T-helper 1 cell (primary cell): Measurements from ENCODE around the gene SLX4IP.

Experiments
- DNase-seq, 5 donors: peaks; one replicate each; pipeline ENCODE4 v3.0.0-alpha.2; 2012 to 2020

SLX4IP gene

DNA sequence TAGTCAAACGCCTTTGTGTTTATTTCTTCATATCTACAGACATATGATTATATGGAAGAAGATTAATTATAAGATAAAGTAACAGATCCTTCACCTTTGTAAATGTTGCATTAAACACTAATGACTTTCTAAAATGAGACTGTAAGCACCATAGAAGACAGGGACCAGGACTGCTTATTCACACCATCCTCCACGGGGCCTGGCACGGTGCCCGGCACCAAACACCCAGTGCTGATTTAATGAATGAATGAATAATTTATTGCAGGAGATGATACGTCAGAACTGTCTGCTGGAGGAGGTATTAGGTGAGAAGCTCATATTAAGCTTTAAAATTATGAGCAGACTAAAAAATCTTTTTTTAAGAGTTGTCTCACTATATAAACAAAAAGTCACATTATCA is 88.3 kb downstream of the SLX4IP start:
- no peak for DNase-seq

DNA sequence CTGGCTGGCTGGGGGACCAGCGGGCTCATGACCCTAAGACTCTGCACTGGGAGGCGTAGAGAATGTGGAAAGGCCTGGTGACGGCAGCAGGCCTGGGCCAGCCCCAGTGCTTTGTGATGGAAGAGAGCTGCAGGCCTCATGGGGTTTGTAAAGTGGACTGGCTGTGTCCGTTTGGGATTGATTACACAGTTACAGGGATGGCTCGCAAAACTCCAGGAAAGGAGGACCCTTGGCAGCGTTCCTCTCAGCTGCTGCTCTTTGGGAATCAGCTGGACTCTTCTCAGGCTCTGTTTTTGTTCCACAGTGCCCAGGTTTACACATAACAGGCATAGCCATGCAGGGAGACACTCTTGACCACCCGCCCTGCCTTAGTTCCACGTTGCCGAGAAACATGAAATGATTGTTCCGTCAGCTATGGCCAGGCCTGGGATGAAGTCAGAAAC is 89.0 kb downstream of the SLX4IP start:
- no peak for DNase-seq

DNA sequence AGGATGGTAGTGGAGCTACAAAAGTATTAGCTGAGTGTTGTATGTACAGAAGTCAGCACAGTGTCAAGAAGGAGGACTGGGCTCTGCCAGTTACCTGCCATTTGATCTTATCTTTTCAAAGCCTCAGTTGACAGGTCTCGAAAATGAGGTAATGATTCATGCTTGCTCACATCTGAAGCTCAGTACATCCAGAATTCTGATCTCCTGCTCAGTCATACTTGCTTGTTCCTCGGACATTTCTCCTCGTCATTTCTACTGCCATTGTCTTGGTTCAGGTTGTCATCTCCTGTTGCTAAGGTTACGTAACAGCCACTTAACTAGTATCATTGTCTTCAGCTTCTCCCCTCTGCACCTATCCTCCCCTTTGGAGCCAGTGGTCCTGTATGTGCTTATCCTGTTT is 89.5 kb downstream of the SLX4IP start:
- DNase-seq: no peak

DNA sequence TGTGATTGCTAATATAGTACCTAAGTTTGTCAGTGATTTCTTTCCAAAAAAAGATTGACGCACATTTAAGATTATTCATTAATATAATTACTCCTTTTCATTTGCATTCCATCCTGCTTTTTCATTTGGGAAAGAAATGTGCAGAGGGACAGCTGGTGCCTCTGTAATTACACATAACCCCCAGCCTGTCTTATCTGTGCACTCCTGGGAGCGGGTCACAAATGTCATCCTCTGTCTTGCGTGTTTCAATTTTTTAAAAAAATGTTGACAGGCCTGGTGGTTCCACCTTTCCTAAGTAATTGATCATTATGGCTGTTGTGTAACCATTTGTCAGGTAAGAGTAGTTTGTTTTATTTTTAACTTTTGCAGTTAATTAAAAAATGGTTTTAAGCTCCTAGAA is 92.7 kb downstream of the SLX4IP start:
- no peak for DNase-seq

DNA sequence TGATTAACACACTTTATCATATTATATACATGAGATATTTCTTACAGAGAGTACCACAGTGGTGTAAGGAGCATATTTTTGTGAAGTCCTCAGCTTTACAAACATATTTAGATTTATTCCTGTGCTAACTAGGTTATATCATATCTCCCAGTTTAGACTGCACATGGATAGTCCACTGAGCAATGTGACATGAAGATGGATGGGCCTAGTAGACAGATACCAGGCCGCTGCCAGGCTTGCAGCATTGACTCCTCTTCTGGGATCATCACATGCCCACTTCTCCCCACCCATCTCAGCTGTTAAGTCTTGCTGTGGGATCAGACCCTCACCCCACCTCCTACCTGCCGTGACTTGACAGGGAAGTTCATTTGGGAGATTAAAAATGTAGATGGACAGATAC is 95.8 kb downstream of the SLX4IP start:
- no peak for DNase-seq

DNA sequence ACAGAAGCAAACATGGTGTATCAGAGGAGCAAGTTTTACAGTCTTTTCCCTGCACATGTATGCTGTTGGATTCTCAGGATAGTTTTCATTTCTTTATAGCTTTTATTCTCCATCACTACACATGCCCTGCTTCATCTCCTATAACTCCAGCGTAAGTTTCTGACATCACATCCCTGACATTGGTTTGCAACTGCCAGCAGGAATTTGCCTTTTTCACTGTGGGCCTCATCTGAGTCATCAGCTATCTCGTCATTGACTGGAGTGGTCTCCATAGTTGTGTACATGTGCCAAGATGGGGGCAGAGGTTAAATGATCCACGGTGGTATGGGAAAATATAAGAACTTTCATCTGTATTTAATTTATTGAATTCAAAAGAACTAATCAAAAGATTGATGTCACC is 96.7 kb downstream of the SLX4IP start:
- DNase-seq: no peak

DNA sequence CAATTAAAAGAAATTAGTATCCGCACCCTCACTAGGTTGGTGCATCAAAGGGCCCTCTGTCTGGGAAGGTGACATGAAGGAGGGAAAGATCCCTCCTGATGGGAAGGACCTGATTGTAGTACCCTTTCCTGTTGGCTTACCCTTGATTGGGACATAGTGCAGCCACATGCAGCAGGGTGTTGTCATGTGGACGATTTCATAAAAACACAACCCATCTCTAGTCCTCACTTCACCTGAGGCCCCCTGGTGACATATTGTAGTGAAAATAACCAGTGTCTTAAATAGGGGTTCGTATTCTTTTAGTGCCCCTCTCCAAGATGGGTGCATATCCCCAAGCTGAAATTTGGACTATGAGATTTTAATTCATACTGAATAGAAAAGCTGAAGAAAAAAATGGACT is 97.3 kb downstream of the SLX4IP start:
- no peak for DNase-seq

DNA sequence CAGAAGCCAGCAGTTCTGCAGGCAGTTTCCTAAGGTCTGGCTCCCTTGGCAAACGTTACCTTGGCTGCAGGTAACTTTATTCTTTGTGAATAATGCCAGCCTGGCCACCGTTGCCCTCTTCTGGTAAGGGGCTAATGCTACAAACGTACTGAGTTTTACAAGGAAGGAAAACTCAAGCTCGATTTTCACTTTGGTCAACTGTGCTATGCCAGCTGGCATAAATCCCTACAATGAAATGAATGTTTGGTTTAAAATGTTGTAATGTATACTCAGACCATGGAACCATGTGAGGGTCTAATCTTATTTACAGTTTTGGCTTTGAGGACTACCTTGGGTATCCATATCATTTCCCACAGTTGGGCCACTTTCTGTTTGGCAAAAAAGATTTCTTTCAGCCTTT is 101.4 kb downstream of the SLX4IP start:
- DNase-seq: peak in 2 of 5 donors; percentile 13 to 33

DNA sequence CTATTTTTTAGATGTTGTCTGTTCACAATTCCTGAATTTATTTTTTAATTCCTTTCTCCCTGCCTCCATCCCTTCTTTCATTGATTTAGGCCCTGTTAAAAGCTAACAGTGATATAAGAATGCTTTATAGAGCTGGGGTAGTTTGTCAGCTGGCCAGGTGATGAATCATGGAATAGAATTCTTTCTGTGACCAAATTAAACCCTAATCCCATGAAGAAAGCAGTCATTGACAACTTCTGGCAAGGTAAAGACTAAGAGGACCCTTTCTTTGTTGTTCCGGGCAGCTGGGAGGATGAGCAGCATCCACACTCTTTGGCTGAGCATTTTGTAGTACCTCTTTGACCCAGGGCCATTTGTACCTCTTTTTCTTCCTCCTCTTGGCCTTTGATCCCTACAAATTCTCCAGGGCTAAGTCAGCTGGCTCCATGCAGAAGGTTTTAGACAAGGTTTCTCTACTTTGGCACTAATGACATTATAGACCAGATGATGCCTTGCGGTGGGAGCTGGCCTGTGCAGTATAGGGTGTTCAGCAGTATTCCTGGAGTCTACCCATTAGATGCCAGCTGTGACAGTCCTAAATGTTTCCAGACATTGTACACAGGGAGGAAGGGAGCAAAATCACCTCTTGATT is 102.9 kb downstream of the SLX4IP start:
- no peak for DNase-seq

DNA sequence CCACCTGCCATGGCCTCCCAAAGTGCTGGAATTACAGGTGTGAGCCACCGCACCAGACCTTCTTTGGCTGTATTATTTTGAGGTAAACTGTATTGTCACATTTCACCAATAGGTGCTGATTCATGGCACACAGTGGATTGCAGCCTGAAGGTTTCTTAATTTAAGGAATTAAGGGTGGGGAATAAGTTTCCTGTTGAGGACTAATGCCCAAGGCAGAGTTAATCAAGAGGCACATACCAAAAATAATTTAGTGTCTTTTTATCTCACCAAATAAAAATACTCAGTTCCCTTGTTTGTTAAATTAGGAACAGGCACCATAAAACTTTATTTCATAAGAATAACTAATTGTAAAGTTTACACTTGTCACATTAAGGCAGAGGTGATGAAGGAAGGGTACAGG is 103.7 kb downstream of the SLX4IP start:
- DNase-seq: no peak

DNA sequence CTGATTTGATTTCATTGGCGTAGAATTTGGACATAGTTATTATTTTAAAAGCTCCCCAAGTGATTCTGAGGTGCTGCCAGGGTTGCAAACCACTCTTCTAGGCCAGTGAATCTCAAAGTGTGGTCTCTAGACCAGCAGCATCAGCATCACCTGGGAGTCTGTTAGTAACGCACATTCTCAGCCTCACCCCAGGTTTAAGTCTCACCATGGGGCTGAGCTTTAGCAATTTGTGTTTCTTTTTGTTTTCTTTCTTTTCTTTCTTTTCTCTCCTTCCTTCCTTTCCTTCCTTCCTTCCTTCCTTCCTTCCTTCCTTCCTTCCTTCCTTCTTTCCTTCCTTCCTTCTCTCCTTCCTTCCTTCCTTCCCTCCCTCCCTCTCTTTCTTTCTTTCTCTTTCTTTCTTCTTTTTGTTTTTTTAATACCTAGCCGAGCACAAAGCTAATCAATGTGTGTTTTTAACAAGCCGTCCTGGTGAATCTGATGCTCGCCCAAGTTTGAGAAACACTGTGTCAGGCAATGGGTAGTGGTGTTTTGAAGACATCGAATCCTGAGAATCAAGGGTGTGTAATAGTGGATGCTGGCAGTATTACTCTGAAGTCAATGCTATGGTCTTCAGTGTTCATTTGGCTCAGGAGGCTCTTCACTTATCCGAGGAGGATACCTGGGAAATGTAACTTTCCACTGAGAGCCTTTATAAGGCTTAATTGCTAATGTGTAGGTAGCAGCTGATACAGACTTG is 104.9 kb downstream of the SLX4IP start:
- DNase-seq: no peak

DNA sequence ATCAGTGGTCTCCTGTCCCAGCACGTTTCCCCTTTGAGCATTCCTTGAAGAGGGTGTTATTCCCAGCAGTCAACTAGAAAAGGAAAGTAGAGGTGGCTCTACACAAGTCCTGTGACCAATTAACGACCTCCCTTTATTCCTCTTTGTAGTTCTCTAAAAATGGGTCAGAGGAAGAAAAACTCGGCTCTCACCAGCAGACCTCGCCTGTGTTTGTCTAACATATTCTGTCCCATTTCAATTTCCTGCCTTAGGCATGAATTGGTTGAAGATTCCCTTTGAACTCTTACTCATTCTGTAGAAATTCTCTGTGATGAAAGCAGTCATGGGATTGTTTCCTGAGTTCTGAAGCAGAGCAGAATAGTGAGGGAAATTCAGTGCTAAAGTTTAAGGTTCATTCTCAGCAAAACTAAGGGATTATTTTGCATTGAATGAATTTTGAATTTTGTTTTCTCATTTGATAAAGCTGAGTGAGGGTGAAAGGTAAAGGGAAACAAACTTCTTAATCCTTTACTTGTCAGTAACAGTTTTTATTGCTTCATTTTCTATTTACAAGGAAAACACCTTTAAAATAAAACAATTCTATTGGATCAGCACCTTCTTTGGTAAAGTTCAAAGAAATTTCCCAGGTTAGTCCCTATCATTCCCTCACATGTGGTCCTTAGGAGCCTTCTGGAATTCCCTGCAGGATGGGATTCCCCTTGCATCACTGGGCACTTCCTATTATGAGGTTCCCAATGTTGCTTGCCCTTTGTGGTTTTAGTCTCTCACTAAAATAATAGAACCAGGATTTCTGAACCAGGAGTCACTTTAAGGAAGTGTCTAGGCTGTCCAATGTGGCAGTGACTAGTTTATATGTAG is 105.8 kb downstream of the SLX4IP start:
- DNase-seq: no peak

DNA sequence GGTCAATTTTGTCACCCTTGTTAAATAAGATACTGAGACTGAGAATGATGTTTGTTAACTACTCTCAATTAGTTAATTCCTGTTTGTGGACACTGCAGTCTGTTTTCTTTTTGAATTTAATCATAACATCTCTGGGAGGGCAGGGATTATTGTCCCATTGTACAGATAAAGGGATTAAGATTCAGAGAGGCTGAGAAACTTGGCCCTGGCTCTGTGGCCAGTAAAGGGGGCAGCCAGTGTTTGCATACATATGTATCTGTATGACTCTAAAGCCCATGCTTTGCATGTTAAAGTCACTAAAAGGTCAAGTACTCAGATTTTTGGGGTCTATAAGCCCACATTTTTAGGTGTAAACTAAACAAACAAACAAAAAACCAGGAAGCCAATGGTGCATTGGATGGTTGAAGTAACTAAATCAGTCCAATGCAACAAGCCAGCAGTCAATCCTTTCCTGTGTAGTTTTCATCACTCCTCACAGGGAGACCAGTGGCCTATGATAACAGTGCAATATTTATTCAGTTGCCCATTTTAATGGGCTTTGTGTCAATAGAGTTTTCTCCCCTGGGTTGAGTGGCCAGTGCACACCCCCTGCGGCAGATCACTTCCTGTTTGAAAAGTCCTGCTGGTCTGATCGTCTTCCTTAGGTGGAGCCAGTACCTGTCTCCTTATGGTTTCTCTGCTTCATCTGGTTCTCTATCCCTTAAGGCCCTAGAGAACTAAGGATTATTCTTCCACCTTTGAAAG is 106.7 kb downstream of the SLX4IP start:
- DNase-seq: no peak

DNA sequence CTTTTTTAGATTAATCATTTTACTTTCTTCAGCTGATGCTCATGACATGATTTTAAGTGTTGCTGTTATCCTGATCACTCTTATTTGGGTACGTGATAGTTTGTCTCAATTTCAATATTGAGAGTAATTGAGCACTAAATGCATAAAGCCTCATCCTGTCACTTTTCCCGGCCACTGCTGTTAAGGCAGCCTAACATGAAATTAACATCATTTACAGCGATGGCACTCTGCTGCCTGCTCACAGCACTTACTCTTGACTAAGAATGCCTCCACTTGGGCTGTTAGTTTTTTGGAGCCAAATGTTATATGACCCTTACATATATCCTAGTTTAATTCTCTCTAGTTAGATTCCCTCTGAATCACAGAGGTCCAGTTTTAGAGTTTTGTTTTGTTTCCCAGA is 107.3 kb downstream of the SLX4IP start:
- DNase-seq: no peak

DNA sequence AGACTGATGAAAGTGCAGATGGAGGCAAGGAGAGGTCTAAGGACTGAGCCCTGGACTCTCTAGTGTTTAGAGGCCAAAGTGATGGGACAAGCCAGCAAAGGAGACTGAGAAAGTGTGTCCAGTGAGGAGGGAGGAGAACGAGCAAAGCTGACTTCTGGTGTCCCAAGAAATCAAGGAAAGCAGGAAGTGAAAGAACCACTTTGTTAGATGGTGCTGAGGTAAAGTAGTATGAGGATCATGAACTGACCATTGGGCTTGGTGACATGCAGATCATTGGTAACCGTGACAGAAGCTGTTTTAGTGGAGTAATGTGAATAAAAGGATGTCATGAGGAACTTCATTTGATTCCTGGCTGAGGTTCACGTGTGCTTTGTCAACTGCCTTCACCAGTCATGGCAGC is 108.4 kb downstream of the SLX4IP start:
- no peak for DNase-seq

DNA sequence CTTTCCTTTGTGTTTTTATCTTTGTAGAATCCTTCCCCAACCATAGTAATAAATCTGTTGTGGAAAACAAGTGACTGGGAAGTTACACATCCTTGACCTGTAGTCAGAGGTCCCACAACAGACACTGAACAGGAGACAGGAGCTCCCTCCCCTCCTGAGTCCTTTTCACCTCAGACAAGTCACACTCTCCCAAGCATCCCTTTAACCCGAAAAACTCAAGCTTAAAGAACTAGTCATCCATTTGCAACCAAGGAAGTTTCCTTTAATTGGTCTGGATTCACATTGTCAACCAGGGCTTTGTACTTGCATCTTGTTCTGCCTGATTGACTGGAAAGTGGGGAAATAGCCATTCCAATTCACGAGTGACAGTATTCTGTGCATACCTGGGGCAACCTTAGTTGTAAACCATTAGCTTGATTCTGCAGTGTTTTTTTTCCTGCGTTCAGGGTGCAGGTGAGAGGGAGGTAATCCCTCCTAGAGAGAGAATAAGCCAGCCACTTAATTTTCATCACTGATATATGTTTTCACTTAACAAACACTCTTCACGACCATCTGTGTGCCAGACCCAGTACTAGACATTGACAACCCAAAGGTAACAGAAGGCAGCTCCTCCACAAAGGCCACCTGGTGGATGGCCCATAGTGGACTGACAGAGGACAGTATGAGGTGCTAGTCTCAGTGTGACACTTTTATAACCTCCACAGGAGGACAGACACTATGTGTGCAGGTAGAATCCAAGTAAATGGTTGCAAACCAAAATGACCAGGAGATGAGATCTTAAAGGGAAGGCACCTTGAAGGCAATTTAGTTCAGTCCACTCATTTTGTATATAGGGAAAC is 112.4 kb downstream of the SLX4IP start:
- DNase-seq: no peak

DNA sequence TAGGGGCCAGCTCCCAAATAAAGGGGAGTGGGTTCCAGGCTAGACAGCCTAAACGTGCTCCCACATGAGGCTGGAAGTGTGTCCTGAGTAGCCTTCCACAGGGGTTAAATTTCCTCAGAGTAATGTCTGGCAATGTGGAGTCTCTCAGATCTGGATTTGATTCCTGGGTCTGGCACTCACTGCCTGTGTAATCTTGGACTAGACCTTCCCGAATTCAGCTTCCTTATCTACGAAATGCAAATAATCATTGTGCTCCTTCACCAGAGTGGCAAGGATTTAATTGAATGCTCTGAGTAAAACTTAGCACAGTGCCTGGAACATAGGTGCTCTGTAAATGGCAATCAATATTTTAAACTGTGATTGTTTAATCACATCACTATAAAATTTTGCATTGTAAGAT is 114.4 kb downstream of the SLX4IP start:
- no peak for DNase-seq

DNA sequence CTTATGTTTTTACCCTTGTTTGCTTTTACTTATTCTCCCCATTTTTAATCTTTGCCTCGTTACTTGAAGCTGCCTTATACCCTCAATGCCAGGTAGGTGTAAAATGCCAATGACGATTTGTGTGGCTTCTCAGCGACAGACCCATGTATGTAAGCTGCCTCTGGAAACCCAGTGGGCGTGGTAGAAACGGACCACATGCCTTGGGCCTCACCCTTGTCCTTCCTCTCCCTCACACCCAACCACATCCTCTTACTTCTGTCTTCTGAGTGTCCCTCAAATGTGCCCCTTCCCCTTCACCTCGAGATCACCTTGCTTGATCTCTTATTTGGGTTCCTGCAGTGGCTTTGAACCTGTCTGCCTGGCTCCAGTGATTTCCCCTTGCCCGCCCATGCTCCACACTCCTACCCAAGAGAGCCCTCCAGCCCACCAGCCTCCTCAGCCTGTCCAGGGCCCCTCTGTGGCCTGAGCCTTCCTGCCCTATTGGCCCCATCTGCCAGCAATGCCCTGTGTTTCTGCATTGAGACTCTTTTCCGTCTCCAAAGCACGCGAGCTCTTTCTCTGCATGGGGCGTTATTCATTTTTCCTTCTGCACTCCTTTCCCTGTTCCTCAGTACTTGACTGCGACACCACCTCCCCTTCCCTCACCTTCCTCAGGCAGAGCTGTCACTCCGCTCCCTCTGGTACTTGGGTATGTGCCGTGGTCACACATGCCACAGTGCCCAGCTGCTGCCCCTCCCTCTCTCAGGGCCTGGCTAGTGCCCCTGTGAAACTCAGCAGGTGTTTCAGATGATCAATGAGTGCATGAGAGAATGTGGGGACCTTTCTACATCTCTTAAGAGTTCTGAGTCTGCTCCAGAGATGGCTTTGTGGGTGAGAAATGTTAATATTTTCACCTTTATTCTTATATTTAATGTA is 115.4 kb downstream of the SLX4IP start:
- peak in 1 of 5 donors; percentile 47 for DNase-seq

DNA sequence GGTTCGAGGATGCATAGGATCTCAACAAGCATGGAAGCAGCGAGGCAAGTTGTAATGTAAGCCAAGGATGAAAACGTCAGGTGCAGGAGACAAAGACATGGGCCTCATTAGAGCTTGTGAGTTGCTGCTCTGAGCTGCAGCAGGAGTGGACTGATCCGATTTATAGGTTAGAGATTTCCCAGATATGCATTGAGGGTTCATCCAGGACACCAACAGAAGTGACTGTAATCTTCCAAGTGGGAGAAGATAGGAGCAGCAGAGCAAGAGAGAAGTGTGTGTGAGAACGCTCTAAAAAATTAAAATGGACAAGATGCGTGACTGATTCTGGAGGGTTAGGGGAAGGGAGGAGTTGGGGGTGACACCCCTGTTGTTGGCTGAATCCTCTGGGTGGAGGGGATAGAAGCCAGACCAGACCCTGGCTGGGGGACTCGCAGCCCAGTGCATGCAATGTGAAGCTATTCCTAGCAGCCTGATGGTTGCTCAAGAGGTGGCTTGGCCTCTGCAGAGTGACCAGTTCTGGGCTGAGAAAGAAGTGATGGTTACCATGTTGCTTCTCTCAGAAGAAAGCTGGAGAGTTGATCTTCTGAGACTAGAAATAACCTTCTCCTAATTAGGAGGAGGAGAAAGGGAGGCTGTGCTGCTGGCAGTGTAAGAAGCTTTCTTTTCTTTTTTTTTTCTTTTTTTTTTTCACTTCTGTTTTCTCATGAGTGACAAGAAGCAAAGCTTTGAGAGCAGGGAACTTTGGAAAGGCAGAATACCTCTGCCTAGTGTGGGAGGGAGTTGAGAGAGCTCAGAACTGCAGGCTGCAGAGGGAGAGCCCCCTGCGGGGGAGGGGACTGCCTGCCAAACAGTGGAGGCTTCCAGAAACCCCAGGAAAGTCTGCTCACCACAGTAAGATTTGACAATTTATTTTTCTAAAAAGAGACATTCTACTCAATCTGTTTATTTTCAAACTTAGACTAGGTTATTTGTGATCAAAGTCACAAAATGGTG is 116.9 kb downstream of the SLX4IP start:
- DNase-seq: no peak
